K562 (cell line): ENCODE results near the gene MYRFL. TPM values are rescaled to one million over a fixed set of nuclear protein-coding genes. Genes with fewer than 3 reads are reported as not detected.

ENCODE experiments used
- ATAC-seq: fragments of 200-7000 bp; cut with Tn5 transposase; 3 replicates; pipeline ENCODE4 v1.9.1; 2020; ENCODE audit warnings: moderate library complexity
- BruUV-seq: library from RNA; stranded (reverse); fragments of 400-500 nt; replicated peaks from 2 replicates; lab custom pipeline; 2021; lab: Mats Ljungman, UMichigan
- CTCF ChIA-PET: fragments of 300-600 bp; formaldehyde crosslinking; extraction: SDS; loops from one replicate; lab custom pipeline; 2021; ENCODE audit warnings: low intra/inter-chr PET ratio; lab: Yijun Ruan, JAX
- POLR2A ChIA-PET: fragments of 300-600, 350-650 bp; sonication (Branson Sonifier 250); formaldehyde crosslinking; extraction: SDS; loops from one replicate; lab custom pipeline; 2021; ENCODE audit warnings: antibody characterized with exemption, inconsistent platforms; lab: Yijun Ruan, JAX
- DNase-seq, 4 experiments: peaks; one replicate each; pipeline versions ENCODE4 v3.0.0 to v3.0.0-alpha.2; 2011 to 2018; ENCODE audit warnings: low spot score in 3 of 4, mixed read lengths in 3 of 4; ENCODE audit errors: extremely low read depth in 1 of 4
- FAIRE-seq: peaks from 2 replicates; lab custom pipeline; 2011; peaks lifted over from hg19 to GRCh38; lab: Jason Lieb, UNC
- H2AFZ ChIP-seq: 2 replicates; pipeline ENCODE4 v1.6.0; 2011; ENCODE audit warnings: low read depth, low read length, control low read depth, inconsistent platforms
- H3K27ac ChIP-seq: fragments of 200-600 bp; 3 replicates; pipeline ENCODE4 v1.8.0; 2011; ENCODE audit warnings: low read depth, mild to moderate bottlenecking, control low read depth, inconsistent platforms, low read length, moderate library complexity, mixed read lengths; ENCODE audit errors: extremely low read depth
- H3K27me3 ChIP-seq, 2 experiments: fragments of 300-600 bp in 1 of 2; 2 replicates in 1 of 2; 3 replicates in 1 of 2; pipeline versions ENCODE4 v1.6.0 to v1.8.0; 2011; ENCODE audit warnings: inconsistent platforms in 2 of 2, low read length in 2 of 2, mild to moderate bottlenecking in 1 of 2, mixed read lengths in 1 of 2, moderate library complexity in 1 of 2; ENCODE audit not compliant: control insufficient read depth in 2 of 2, insufficient read depth in 2 of 2
- H3K36me3 ChIP-seq: fragments of 300-600 bp; 3 replicates; pipeline ENCODE4 v1.8.0; 2011; ENCODE audit warnings: mild to moderate bottlenecking, low read length, inconsistent platforms; ENCODE audit not compliant: control insufficient read depth, insufficient read depth
- H3K4me1 ChIP-seq, 2 experiments: fragments of 200-600 bp in 1 of 2; replicated peaks in 1 of 2; 2 replicates in 1 of 2; 3 replicates in 1 of 2; pipeline versions ENCODE4 v1.5.1 to v1.8.0; 2011; ENCODE audit warnings: inconsistent platforms in 2 of 2, low read length in 2 of 2, mild to moderate bottlenecking in 1 of 2, mixed read lengths in 1 of 2, moderate library complexity in 1 of 2; ENCODE audit not compliant: control insufficient read depth in 2 of 2, insufficient read depth in 2 of 2
- H3K4me2 ChIP-seq: 2 replicates; pipeline ENCODE4 v1.6.1; 2011; ENCODE audit warnings: low read length, control low read depth, inconsistent platforms, mixed read lengths; ENCODE audit not compliant: insufficient read depth
- H3K4me3 ChIP-seq: fragments of 200-600 bp; sonication (generic), shearing (Covaris generic); 2 replicates; pipeline ENCODE4 v1.5.1; 2016; ENCODE audit warnings: control low read depth, inconsistent platforms
- H3K79me2 ChIP-seq: fragments of 200-600 bp; 3 replicates; pipeline ENCODE4 v1.8.0; 2011; ENCODE audit warnings: low read length, inconsistent platforms; ENCODE audit not compliant: control insufficient read depth, insufficient read depth
- H3K9ac ChIP-seq, 2 experiments: 2 replicates each; pipeline versions ENCODE4 v1.6.0 to v1.6.1; 2011; ENCODE audit warnings: low read depth in 2 of 2, low read length in 2 of 2, control low read depth in 1 of 2, inconsistent platforms in 1 of 2, mild to moderate bottlenecking in 1 of 2, mixed read lengths in 1 of 2; ENCODE audit not compliant: insufficient read depth in 1 of 2
- H3K9me1 ChIP-seq: one replicate; pipeline ENCODE4 v1.6.0; 2011; ENCODE audit warnings: inconsistent platforms, mild to moderate bottlenecking, low read length, moderate library complexity; ENCODE audit not compliant: control insufficient read depth, insufficient read depth
- H3K9me3 ChIP-seq: replicated peaks from 2 replicates; pipeline ENCODE4 v1.5.1; 2011; ENCODE audit warnings: low read depth, low read length, inconsistent platforms; ENCODE audit not compliant: control insufficient read depth, insufficient read depth
- H4K20me1 ChIP-seq: replicated peaks from 2 replicates; pipeline ENCODE4 v1.6.1; 2011; ENCODE audit warnings: low read length, inconsistent platforms, mixed read lengths; ENCODE audit not compliant: control insufficient read depth, insufficient read depth
- CBX5 ChIP-seq: IDR thresholded peaks from 2 replicates; pipeline ENCODE4 v1.6.1; 2014; ENCODE audit warnings: low read depth, borderline replicate concordance
- GTF2E2 ChIP-seq: fragments of 200-800 bp; sonication (Bioruptor generic); IDR thresholded peaks from 2 replicates; pipeline ENCODE4 v1.6.1; 2016; ENCODE audit warnings: missing genetic modification characterization, missing compliant biosample characterization
- ILK ChIP-seq: fragments of 450-650 bp; IDR thresholded peaks from 2 replicates; pipeline ENCODE4 v1.6.1; 2016; ENCODE audit warnings: missing genetic modification characterization, low read depth, mild to moderate bottlenecking, missing compliant biosample characterization, moderate library complexity, borderline replicate concordance
- NELFE ChIP-seq: IDR thresholded peaks from 2 replicates; pipeline ENCODE4 v1.6.1; 2011; ENCODE audit warnings: mild to moderate bottlenecking; ENCODE audit not compliant: insufficient read depth, insufficient read length
- PHF8 ChIP-seq: fragments of 200-600 bp; sonication (generic); IDR thresholded peaks from 2 replicates; pipeline ENCODE4 v1.6.1; 2012; ENCODE audit warnings: mixed run types, mild to moderate bottlenecking, inconsistent platforms, low read length, moderate library complexity, borderline replicate concordance
- PRMT5 ChIP-seq: sonication (generic); formaldehyde crosslinking; IDR thresholded peaks from 2 replicates; pipeline ENCODE4 v1.5.0; 2020; ENCODE audit warnings: missing genetic modification reagents
- RFX5 ChIP-seq: IDR thresholded peaks from 2 replicates; pipeline ENCODE4 v1.6.1; 2011; ENCODE audit warnings: low read depth, mild to moderate bottlenecking, improper control_type of control experiment, low read length
- SOX6 ChIP-seq: fragments of 450-650 bp; IDR thresholded peaks from 2 replicates; pipeline ENCODE4 v1.6.1; 2014; ENCODE audit warnings: mild to moderate bottlenecking
- TAF7 ChIP-seq: fragments of 450-650 bp; IDR thresholded peaks from 2 replicates; pipeline ENCODE4 v1.6.1; 2016; ENCODE audit warnings: missing genetic modification characterization, missing compliant biosample characterization
- U2AF1 ChIP-seq: fragments of 200-400 bp; formaldehyde crosslinking; optimal IDR thresholded peaks from 2 replicates; pipeline ENCODE3; 2017; ENCODE audit warnings: mild to moderate bottlenecking, low read depth, low read length, moderate library complexity
- ZNF12 ChIP-seq: sonication (generic); formaldehyde crosslinking; IDR thresholded peaks from 2 replicates; pipeline ENCODE4 v1.4.0; 2020; ENCODE audit warnings: mild to moderate bottlenecking, missing genetic modification reagents
- ZNF121 ChIP-seq: sonication (generic); formaldehyde crosslinking; conservative IDR thresholded peaks from 2 replicates; pipeline ENCODE4 v1.8.0; 2022; ENCODE audit warnings: missing genetic modification reagents
- ZNF384 ChIP-seq: IDR thresholded peaks from 2 replicates; pipeline ENCODE4 v1.6.1; 2012; ENCODE audit warnings: low read depth, low read length, improper control_type of control experiment
- ZNF436 ChIP-seq: fragments of 250-450, 450-650 bp; sonication (Bioruptor Pico); formaldehyde crosslinking; IDR thresholded peaks from 2 replicates; pipeline ENCODE4 v1.7.0; 2020; ENCODE audit warnings: mild to moderate bottlenecking
- ZNF584 ChIP-seq: fragments of 200-800 bp; sonication (Bioruptor generic); IDR thresholded peaks from 2 replicates; pipeline ENCODE4 v1.6.1; 2016; ENCODE audit warnings: low read depth, mild to moderate bottlenecking, missing genetic modification characterization, missing compliant biosample characterization
- WGBS: fragments of 100-300 bp; shearing (Covaris generic); methylation state at CpG from one replicate; pipeline ENCODE4 v1.1.6; 2016; ENCODE audit warnings: low coverage, mixed read lengths; ENCODE audit not compliant: insufficient coverage; ENCODE audit errors: missing lambda C conversion rate; 5-methylcytosine and 5-hydroxymethylcytosine counted together
- in situ Hi-C: fragments of 300-500 bp; cut with MboI; formaldehyde crosslinking; loops from 4 replicates; pipeline ENCODE4 v1.15.0; 2018; ENCODE audit warnings: inconsistent platforms, mixed read lengths
- intact Hi-C: fragments of 100-400 bp; cut with micrococcal nuclease; formaldehyde crosslinking; loops from 2 replicates; pipeline ENCODE4 v1.14.2; 2022
- polyA plus RNA-seq, 8 experiments: library from polyadenylated mRNA; depleted of rRNA in 4 of 8; stranded (reverse) in 5 of 8; unstranded in 3 of 8; fragments of >200 nt; fragmentation: Nextera tagmentation in 2 of 8; fragmentation: Illumina TruSeq in 1 of 8; extraction: Ambion mirVana in 2 of 8; extraction: Trizol in 1 of 8; gene quantifications; 2 replicates each; pipeline versions ENCODE4 v1.2.1 to v1.2.3, GENCODE V29; 2011 to 2014; ENCODE audit warnings: inconsistent platforms in 1 of 8, missing spikeins in 1 of 8
- total RNA-seq, 7 experiments: library from RNA; depleted of rRNA in 6 of 7; stranded (reverse); fragments of >200 nt in 6 of 7; fragmentation: Illumina TruSeq in 2 of 7; extraction: Trizol in 2 of 7; gene quantifications; 2 replicates each; pipeline versions ENCODE4 v1.2.1 to v1.2.3, GENCODE V29; 2011 to 2021; ENCODE audit warnings: low replicate concordance in 1 of 7
- TF ChIP-seq, protein P1 (sequence below), 2 experiments: IDR thresholded peaks in 1 of 2; conservative IDR thresholded peaks in 1 of 2; 2 replicates each; pipeline ENCODE4 v1.6.1; 2016; ENCODE audit warnings: low read depth in 2 of 2, mild to moderate bottlenecking in 1 of 2, missing compliant biosample characterization in 1 of 2, missing genetic modification characterization in 1 of 2, moderate library complexity in 1 of 2
- TF ChIP-seq, protein P2 (sequence below): fragments of 200-800 bp; sonication (Bioruptor generic); IDR thresholded peaks from 2 replicates; pipeline ENCODE4 v1.6.1; 2017; ENCODE audit warnings: missing genetic modification characterization, missing compliant biosample characterization

The MYRFL gene
- total and polyA plus RNA-seq, 9 of the 15 experiments (the other 6 are each of a cell fraction or from before 2014, with no cell fraction given): not detected

DNA sequence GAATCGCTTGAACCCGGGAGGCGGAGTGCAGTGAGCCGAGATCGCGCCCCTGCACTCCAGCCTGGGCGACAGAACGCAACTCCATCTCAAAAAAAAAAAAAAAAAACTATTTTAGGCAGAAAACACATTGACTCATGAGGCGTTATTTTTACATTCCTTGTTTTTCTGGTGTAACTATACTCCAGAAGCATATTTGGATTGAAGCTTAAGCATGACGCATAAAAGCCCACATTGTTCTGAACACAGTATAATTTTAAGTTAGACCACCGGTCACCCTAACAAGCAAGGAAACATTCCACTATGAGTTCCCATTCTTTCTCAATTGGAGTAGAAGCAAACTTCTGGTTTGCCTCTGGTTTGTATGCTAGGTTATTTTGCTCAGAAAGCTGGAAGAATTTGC, 173.0 kb downstream of the MYRFL start:
- in situ Hi-C loops: no loop called here
- no peak overlapping the region for H3K9ac ChIP-seq
- ATAC-seq: no peak
- H3K9me1 ChIP-seq: no peaks in the 10 kb centered on the region
- H3K36me3 ChIP-seq: no peaks in the 10 kb centered on the region
- no TSS peak for BruUV-seq
- no peak overlapping the region for H2AFZ ChIP-seq
- no peak for FAIRE-seq
- no peak overlapping the region for H3K4me3 ChIP-seq
- H3K27me3 ChIP-seq: no peaks in the 10 kb centered on the region
- DNase-seq: no peak
- no peak overlapping the region for H3K4me2 ChIP-seq
- no peaks in the 10 kb centered on the region for H3K79me2 ChIP-seq
- no peaks in the 10 kb centered on the region for H3K4me1 ChIP-seq
- H3K9me3 ChIP-seq: no peaks in the 10 kb centered on the region
- WGBS: 46% methylated on average over 10 of the region's 11 CpGs
- no peak overlapping the region for H3K27ac ChIP-seq
- POLR2A ChIA-PET: no interaction called here
- intact Hi-C loops: no loop called here
- H4K20me1 ChIP-seq: no peaks in the 10 kb centered on the region
- TF ChIP-seq, protein P1, sequence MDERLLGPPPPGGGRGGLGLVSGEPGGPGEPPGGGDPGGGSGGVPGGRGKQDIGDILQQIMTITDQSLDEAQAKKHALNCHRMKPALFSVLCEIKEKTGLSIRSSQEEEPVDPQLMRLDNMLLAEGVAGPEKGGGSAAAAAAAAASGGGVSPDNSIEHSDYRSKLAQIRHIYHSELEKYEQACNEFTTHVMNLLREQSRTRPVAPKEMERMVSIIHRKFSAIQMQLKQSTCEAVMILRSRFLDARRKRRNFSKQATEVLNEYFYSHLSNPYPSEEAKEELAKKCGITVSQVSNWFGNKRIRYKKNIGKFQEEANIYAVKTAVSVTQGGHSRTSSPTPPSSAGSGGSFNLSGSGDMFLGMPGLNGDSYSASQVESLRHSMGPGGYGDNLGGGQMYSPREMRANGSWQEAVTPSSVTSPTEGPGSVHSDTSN (CRISPR knock-in tag; IDR thresholded peaks at IDR 0.05; ENCODE audit: low read depth): no peak
- TF ChIP-seq, protein P1 (tag; conservative IDR thresholded peaks at IDR 0.05; ENCODE audit: low read depth): no peak
- TF ChIP-seq GTF2E2 (tag): no peak
- TF ChIP-seq, protein P2, sequence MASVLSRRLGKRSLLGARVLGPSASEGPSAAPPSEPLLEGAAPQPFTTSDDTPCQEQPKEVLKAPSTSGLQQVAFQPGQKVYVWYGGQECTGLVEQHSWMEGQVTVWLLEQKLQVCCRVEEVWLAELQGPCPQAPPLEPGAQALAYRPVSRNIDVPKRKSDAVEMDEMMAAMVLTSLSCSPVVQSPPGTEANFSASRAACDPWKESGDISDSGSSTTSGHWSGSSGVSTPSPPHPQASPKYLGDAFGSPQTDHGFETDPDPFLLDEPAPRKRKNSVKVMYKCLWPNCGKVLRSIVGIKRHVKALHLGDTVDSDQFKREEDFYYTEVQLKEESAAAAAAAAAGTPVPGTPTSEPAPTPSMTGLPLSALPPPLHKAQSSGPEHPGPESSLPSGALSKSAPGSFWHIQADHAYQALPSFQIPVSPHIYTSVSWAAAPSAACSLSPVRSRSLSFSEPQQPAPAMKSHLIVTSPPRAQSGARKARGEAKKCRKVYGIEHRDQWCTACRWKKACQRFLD (CRISPR knock-in tag): no peak
- TF ChIP-seq SOX6: no peak
- no peak for TF ChIP-seq ZNF384
- TF ChIP-seq RFX5: no peak
- no peak for TF ChIP-seq CBX5
- TF ChIP-seq PHF8: no peak
- no peak for TF ChIP-seq ZNF12 (CRISPR knock-in tag)
- no peak for TF ChIP-seq ZNF121
- no peak for TF ChIP-seq ILK
- no peak for TF ChIP-seq NELFE
- TF ChIP-seq TAF7 (tag): no peak
- TF ChIP-seq ZNF436 (CRISPR knock-in tag): no peak
- no peak for TF ChIP-seq ZNF584 (CRISPR knock-in tag)
- no peak for TF ChIP-seq PRMT5 (CRISPR knock-in tag)
- TF ChIP-seq U2AF1: no peak
- CTCF ChIA-PET: no interaction called here
